Measurements from ENCODE around the gene PATJ.
"Not testable (repeated sequence)": the region's sequence is repeated elsewhere in the genome, so short reads cannot be mapped to it uniquely, and the experiment has no call there.

Gene PATJ

DNA sequence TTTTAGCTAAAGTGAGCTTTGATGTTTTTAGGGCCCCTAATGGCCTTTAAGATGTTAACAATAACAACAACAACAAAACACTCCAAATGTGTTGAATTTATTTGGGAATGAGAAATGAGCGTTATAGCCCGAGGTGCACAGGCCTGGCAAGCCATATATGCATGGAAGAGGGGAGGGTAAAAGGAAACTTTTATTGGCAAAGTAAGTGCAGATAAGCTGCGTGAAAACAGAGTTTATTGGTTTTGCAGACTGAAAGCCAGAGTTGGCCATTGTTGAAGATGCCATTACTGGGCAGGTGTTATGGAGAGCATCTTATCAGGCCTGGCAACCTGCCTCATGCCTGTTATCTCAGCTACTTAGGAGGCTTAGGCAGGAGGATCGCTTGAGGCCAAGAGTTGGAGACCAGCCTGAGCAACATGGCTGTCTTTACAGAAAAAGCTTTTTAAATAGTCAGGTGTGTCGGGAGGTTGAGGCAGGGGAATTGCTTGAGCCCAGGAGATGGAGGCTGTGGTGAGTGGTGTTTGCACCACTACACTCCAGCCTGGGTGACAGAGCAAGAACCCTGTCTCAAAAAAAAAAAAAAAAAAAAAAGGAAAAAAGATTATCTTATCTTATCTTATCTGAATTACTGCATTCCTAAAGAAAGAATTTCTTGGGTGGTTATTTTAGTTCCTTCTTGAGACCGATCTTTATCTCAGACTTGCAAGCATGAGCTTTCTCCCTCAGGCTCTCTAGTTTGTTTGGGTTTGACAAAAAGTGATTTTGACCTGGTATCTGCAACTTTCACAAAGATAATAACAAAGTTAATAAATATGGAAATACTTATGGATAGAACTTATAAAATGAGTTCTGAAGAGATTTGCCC is 1.7 kb downstream of the PATJ start:
- no peak for DNase-seq

DNA sequence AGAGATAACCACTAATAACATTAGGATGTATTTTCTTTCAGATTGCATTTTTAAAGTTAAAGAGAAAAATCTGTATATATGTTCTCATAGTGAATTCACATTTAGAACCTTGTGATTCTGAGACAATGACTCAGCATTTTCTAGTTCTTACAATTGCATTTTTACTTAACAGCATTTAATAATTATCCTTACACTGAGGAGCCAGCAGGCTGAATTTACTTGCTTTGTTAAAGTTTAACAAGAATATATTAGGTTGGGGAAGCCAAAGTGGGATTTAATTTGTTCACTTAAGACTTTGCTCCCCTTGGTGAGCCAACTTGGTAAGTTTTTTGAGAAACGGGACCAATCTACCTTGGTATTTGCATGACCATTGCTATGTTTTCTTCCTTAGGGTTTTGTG is 4.5 kb downstream of the PATJ start:
- DNase-seq = no peak

DNA sequence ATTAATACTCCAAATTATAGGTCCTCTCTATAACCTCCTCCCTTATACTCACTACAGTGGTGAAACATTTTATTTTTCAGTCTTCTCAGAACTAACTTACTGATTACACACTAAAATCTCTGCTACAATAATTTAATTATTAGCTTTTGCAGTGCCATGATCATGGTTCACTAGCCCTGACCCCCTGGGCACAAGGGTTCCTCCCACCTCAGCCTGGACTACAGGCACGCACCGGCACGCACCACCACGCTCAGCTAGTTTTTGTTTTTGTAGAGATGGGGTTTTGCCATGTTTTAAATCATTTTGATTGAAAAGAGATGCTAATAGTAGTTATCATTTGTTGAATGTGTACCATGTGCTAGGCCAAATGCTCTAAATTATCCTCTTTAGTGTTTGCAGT is 6.3 kb downstream of the PATJ start:
- no peak for DNase-seq

DNA sequence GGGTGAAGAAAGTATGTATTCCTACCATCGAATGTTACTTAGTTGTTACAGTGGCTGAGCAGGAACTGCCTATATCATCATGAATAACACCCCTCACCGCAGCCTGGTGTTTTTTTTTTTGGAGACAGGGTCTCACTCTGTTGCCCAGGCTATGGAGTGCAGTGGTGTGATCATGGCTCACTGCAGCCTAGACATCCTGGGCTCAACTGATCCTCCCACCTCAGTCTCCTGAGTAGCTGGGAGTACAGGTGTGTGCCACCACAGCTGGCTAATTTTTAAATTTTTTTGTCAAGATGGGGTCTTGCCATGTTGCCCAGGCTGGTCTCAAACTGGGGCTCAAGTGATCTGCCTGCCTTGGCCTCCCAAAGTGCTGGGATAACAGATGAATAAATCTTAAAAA is 7.3 kb downstream of the PATJ start:
- no peak for DNase-seq

DNA sequence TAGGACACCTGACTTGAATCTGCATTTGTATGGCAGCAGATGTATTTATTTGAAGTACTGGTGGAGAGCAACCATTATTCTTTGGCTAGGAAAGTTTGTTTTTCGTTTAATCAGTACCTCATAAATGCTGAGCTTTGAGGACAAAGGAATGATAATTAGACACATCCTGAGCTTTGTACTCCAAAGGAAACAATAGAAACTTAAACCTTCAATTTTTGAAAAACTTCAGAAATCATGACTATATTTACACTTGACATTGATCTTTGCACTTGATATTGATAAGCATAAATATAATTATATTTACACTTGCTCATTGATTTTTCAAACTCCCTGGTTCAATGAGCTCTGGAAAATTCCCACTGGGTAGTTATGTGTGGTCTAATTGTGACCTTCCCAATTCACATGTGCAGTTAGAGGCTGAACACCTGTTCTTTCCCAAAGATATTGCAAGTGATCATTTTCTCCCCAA is 10.7 kb downstream of the PATJ start:
- no peak for DNase-seq

DNA sequence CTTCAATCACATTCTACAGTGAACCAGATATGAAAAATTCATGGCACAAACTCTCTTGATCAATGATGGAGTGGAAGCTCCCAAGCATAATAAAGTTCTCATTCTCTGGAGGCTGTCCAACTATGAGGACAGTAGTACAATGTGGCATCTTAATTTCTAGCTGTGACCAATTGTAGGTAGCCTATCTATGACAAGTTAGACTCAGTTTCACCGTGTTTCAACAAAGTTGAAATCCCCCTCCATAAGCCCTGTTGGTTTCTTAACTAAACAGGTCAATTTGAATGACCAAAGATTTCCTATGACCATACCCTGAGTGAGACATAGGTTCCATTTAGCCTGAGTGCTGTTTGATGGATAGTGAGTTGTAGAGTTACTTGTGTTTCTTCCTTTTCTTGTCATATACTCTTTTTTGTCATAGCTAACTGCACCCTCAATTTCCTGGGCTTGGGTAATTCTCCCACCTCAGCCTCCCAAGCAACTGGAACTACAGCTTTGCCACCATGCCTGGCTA is 11.8 kb downstream of the PATJ start:
- no peak for DNase-seq

DNA sequence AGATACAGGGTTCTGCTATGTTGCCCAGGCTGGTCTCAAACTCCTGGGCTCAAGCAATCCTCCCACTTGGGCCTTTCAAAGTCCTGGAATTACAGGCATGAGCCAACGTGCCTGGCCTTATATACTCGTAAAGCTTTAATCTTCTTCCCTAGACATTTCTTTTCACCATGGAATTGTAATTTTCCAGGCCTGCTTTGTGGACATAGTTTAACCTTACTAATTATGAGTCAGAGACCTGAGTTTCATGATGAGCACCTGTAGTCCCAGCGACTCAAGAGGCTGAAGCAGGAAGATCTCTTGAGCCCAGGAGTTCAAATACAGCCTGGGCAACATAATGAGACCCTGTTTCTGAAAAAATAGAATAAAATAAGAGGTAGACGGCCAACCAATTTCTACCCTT is 12.3 kb downstream of the PATJ start:
- no peak for DNase-seq

DNA sequence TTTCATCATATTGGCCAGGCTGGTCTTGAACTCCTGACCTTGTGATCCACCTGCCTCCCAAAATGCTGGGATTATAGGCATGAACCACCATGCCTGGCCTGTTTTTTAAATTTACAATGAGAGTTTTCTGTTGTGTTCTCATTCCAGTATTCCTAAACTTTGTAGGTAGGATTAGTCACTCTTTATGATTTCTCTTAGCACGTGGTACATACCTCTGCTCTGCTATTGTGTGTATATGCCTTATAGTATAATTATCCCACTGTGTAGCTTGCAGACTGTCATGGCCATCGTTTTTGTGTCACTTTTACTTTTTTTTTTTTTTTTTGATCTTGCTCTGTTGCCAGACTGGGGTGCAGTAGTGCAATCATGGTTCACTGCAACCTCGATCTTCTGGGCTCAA is 14.5 kb downstream of the PATJ start:
- no peak for DNase-seq

DNA sequence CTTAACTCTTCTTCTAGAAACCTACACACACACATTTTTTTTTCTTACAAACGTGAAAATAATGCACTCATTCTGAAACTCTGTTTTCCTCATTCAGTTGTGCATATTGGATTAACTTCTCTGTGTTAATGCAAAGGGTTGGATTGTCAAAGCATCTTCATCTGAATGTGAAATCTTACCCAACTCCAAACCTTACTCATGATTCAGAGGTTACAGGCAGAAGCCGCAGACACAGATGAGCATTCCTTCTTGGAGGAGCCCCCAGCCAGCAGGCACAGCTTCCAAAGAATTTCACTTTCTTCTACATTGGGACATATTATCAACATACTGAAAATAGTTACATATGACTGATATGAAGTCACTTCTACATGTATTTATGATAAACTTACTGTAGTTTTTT is 15.7 kb downstream of the PATJ start:
- DNase-seq = no peak

DNA sequence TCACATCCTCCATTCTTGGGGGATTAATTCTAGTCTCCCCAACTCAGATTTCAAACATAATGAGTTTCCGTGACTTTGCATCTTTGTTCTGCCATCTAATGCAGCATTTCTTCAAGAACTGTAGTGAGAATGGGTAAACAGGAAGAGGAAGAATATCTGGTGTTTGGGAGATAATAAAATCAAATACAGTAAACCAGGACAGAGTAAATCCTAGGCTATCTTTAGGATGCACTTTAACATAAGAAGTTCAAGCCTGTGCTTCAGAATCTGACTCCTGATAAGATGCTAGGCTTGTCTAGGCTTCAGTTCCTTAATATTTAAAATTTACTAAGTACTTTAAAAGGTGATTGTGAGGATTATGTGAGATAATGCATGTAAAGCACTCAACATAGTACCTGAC is 27.9 kb downstream of the PATJ start:
- DNase-seq = no peak

DNA sequence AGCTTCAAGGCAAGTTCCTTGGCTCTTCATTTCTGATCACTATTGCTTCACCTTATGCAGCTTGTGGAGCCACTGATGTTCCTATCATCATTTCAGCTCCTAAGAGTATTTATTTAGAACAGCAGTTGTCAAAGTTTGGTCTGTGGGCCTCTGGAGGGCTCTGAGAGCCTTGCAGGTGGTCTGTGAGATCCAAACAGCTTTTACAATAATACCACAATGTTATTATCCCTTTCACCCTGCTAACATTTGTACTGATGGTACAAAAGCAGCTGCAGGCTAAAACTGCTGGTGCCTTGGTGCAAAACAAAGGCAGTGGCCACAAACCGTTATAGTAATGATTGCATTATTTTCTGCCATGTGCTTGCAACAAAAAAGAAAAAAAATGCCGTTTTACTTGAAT is 33.8 kb downstream of the PATJ start:
- no peak for DNase-seq

DNA sequence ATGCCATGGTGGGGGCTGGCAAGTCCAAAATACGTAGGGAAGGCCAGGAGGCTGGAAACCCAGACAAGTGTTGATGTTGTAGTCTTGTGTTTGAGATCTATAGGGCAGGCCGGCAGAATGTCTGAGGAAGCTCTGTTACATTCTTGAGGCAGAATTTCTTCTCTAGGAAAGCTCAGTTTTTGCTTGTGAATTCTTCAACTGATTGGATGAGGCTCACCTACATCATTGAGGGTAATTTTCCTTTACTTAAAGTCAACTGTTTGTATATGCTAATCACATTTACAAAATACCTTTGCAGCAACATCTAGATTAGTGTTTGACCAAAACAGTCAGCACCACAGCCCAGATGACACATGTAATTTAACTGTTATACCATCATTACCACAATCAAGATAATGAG is 37.0 kb downstream of the PATJ start:
- no peak for DNase-seq

DNA sequence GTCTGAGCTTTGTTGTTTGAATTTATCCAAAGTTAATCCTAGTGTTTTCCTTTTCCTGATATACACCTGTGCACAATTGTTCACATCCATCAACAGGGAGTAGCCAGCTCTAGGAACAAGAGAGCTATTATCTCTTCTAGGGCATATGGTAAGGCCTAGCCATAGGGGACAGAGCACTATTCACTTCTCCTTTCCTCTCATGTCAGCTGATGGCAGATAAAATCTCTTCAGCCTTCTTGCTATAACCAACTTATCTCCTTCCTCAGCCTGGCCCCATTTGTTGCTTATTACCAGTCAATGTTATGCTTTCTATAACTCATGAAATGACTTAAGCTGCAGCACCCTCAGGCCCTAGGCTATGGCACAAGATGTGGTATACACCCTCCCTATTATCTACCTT is 38.9 kb downstream of the PATJ start:
- peak in 1 of 5 experiments; percentile 65 for DNase-seq

DNA sequence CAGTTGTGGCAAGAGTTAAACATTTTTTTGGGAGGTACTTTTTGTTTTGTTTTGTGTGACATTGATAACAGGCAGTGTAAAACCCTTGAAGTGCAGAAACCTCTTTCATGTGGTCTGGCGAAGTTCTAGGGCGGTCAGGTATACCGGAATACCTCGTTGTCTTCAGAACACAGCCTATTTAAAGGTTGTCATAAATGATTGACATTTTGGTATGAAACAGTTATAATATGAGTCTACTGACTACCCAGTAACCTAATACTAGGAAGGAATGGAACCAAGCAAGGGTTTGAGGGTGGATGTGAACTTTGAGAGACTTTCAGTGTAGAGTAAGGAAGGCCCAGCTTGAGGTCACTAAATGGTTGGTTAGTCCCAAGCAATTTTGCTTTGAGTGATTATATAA is 40.5 kb downstream of the PATJ start:
- DNase-seq = peak in 4 of 5 experiments; percentile 12 to 90 (median 68)

DNA sequence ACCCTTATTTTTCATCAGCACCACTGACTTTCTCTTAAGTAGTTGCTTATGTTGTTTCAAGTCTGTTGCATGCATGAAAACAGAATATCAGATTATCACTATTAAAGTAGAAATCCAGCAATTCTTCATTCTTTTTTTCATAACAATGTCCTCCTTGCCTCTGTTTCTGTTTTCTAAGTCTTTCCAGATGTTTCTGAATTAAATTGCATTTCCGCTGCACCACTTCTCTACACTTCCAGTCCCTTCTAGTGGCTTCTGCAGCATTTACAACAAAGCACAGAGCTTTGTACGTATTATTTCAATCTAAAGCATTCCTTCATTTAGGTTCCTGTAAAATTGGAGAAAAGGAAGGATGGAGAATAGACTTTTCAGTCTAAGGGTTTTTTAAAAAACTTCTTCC is 42.4 kb downstream of the PATJ start:
- no peak for DNase-seq

DNA sequence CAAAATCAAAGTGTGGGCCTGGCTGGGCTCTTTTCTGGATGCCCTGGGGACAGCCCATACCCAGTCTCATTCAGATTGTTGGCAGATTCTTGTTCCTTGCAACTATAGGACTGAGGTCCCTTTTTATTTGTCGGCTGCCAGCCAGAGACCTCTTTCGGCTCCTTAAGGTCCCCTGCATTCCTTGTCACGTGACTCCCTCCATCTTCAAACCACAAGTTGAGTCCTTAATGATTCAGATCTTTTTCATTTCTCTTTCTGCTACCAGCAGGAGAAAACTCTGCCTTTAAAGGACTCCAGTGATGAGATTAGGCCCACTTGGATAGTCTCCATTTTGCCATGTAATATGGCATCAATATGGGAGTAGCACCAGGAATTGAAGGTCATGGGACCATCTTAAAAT is 48.6 kb downstream of the PATJ start:
- no peak for DNase-seq

DNA sequence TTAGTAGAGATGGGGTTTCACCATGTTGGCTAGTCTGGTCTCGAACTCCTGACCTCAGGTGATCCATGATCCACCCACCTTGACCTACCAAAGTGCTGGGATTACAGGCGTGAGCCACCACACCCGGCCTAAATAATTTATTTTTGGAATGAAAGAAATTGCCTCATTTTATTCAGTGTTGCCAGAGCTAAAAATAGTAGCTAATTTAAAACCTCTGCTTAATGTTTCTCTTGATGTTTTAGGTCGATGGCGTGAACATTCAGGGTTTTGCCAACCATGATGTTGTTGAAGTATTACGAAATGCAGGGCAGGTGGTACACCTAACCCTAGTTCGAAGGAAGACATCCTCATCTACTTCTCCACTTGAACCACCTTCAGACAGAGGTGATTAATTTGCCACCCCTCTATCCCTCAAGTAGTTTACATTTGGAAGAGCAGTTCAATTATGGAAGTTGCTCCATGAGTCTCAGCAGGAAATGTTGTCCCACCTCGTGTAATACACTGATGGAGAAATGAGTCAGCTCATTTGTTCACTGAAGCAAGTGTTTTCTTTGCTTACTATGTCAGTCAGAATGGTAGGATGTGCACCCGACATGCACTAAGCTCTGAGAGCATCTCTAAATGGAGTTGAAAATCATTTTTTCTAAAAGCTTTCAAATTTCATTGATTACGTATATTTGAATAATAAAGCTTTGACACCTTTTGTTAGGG is 54.9 kb downstream of the PATJ start:
- no peak for DNase-seq

DNA sequence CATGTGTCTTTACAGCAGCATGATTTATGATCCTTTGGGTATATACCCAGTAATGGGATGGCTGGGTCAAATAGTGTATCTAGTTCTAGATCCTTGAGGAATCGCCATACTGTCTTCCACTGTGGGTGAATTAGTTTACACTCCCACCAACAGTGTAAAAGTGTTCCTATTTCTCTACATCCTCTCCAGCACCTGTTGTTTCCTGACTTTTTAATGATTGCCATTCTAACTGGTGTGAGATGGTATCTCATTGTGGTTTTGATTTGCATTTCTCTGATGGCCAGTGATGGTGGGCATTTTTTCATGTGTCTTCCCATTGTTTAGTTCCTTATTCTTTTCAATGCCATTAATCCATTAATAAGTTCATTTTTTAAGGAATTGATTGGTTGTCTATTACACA is 58.8 kb downstream of the PATJ start:
- not testable (repeated sequence) for DNase-seq

DNA sequence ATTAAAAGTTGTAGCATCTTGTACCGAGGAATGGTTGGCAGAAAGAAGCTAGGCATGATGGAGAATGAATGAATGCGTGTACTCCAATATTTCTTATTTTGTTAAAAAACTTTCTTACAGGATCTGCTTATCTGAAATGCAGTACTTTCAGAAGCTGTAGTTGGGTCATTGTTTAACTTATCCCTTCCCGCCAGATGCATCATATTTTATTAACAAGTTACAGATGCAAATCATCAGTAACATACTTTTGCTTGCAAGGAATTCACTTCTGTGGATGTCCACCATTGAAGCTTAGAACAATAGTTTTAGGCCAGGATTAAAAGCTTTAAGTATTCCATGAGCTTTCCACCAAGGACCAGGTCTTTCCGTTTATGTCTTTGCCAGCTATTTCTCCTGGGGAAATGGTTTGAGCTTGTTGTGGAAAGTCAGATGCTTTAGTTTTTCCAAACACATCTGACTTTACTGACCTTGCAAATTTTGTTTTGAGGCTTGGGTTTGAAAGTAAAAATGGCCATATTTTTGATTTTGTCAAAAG is 65.4 kb downstream of the PATJ start:
- no peak for DNase-seq

DNA sequence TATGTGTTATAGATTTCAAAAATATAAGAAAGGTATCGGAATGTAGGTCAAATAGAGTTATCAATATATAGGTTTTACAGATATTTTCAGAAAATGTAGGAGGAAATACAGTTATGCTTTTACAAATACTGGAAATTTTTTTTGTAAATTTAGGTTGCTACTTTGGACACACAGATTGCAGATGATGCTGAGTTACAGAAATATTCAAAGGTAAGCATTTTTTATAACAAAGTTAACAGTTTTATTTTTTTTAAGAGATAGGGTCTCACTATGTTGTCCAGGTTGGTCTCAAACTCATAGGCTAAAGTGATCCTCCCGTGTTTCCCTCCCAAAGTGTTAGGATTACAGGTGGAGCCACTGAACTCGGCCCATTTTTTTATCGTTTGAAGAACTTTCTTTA is 66.0 kb downstream of the PATJ start:
- DNase-seq = no peak

DNA sequence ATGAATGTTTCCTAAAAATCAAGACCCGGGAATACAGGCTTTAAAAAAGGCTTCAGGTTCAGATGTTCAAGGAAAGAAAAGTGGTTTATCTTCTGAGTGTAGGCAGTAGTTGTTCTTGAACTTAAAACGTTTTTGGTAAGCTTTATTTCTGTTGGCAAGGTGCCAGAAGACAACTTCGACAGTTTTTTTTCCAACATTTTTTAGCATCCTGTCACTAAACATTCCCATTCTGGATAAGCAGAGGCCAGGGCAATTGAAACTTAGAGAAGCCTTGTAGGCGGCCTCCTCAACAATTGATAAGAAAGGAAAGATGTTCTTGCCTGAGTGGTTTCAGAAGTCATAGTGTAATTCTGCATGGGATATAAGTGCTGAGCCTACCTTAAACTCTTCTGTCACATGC is 66.7 kb downstream of the PATJ start:
- DNase-seq = no peak

DNA sequence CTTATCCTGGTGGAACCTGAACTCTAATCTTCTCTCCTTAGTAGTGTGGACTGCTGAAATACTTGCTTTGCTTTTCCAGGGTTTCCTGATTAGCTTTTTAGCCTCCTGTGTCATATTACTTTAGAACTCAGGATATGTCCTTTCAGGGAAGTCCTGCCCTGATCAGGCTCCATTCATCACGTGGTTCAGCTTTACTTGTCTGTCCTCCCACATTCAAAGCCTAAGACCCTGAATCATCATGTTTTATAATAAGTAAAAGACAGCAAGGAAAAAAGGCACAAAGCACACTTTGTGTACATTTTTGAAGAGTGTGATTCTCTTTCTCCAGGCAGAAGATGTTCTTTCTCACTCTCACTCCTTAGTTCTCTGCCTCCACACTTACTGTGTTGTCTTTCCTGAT is 70.6 kb downstream of the PATJ start:
- no peak for DNase-seq

DNA sequence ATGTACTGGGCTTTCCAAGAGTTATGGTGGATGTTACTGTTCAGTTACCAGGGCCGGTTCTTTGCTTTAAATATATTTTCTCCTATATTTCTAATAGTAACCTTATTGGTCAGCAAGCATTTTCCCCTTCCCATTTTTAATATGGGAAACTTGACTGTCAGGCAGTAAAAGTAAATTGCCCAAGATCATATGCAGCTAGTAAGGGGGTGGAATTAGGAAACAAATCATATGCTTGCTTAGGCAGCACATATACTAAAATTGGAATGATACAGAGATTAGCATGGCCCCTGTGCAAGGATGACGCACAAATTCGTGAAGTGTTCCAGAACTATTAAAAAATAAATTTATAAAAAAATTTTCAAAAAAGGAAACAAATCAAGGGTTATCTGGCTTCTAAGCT is 73.9 kb downstream of the PATJ start:
- no peak for DNase-seq

DNA sequence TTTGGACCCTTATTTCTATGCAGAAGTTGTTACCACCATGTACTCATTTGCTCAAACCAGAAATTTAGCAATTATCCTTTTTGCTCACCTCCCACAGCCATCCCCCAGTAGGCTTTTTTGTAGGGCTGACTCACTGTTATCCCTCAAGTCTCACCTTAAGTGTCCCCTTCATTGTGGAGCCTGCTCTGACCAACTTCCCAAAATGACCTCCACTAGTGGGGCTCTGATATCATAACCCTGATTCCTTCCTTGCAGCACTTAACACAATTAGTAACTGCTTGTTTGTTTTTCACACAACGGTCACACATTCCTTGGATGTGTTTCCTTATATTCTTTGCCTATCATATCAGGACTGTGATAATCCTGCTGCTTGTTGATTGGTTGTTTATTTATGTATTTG is 76.7 kb downstream of the PATJ start:
- DNase-seq = no peak
